Stimulated activated CD8-positive, alpha-beta memory T cell treated with anti-CD3 and anti-CD28 coated beads, Interleukin-15, amount 100 ng/mL, for 24 hours (primary cell): ENCODE data around the gene VEGFD.
A peak's percentile ranks its signal among the peaks of the same experiment; 100 is the strongest.

Experiments
- DNase-seq: peaks from one replicate; pipeline ENCODE4 v3.0.0-alpha.2; 2020; ENCODE audit warnings: low read depth

The VEGFD gene

DNA sequence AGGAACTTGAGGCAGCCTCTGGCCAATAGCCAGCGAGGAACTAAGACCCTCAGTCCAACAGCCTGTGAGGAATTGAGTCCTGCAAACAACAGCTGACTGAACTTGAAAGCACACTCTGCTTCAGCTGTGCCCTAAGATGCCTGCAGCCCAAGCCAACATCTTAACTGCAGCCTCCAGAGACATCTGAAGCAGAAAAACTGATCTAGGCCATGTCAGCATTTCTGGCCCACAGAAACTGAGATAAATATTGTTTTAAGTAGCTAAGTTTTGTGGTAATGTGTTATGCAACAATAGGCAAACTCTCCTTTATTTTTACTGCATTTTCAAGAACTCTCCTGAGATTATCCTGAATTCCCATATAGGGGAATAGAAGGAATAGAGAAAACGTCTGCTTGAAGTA is 24.5 kb downstream of the VEGFD start:
- no peak for DNase-seq

DNA sequence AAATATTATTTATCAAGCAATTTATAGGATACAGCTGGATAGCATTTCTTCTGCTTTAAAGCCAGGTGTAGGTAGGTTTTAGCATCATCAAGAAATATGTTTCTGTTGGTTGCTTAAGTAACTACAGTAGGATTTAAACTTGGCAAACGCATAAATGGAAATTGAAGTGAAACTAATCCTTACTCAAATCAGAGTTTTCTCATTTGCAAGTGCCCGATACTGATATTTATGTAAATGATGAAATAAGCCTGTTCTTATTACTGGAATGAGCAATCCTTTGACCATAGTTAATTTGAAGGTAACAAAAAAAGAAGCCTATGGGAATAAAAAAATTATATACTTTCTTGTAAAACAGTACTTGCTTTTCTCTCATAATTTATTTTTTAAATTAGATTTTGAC is 25.7 kb downstream of the VEGFD start:
- no peak for DNase-seq

GRCh38 chrX:15356444-15356843 is 27.8 kb downstream of the VEGFD start:
- DNase-seq = no peak

- no peak for DNase-seq
Measured at GRCh38 chrX:15350329-15350996, 33.8 kb downstream of the VEGFD start.

- DNase-seq = no peak
Measured at GRCh38 chrX:15349046-15349445, 35.2 kb downstream of the VEGFD start.

DNA sequence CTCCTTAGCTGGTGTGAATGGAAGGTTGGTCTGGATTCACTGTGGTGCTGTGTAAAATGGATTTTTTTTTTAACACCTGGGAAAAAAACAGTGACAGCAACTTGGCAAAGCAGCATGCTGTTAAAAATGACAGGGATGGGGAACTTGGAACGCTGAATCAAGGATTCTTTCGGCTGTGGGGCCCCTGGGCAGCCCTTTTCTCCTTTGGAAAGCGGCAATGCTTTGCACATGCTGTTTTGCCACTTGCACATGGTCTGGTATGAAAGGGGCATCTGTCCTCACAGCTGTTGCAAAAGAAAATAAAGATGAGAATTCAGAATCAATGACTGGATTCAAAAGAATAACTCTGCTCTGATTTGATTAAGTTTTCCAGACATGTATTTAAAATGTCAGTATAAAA is 38.2 kb downstream of the VEGFD start:
- DNase-seq = no peak

DNA sequence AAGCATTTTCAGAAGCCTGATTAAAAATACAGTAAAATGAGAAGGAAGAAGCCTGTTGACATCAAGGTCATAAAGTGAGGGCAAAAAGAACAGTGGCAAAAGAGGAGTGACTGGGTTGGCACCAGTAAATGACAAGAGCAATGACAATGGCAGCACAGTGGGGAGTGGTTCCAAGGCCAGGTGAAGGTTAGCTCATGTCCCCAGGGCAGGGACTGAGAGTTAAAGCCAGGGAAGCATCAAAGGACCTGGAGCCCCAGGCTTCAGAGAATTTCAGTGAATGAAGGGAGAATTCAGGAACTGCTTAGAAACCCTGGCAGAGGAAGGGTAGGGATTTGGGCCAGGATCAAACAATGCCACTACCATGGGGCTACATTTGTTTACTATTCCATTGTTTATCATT is 40.1 kb downstream of the VEGFD start:
- no peak for DNase-seq

- no peak for DNase-seq
Measured at GRCh38 chrX:15343075-15343476, 41.1 kb downstream of the VEGFD start.

- no peak for DNase-seq
Measured at GRCh38 chrX:15340867-15341266, 43.3 kb downstream of the VEGFD start.

DNA sequence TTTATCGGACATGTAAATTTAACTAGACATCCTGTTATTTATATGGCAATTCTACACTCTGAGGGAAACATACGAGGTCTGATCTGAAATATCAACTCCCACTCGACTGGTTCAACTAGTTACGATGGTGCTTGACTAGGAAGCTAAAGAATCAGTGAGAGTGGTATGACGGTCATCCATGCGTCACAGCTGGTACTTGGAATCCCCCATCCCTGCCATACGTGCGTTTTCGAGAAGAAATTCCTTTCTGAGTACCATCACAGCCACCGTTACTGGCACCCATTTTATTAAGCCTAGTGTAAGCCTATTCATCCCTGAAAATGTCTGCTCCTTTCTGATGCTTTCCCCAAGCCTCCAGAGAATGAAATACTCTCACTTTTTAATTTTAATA is 48.2 kb downstream of the VEGFD start:
- DNase-seq = no peak

DNA sequence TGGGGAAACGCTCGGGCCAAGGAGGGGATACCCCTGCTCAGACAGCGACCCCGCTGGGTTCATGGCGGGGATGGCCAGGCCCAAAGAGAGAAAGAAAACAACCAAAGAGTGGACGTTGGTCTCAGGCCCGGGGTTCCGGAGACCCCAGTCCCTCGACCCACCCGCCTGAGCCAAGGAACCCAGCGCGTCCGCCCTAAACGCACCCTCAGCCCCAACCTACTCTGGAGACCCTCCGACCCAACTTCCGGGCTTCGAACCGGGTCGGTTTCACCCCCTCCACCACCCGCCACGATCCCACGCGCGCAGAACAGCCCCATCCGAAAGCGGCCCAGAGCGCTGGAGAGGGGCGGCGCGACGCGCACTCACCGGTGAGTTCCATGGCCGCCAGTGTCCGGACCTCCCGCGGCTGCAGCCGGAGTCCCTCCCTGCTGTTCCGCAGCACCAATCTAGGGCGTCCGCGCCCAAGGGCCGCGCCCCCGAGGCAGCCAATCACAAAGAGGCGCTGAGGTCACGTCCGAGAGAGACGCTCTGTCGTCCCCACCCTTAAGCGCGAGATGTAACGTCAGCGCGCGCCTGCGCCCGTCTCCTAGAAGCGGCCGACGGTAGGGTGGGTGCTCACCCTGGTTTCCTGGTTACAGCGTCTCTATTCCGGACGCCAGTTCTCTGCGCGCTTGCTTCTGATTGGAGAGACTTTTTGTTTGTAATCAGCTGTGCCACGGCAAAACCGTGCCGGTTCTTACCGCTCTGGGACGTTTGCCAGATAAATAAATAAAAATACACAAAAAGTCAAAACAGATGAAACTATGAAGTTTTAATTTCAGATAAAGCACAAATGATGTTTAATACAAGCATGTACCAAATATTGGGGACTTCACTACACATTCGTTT is 48.8 kb downstream of the VEGFD start, which contains the start of gene PIGA:
Gene PIGA (minus strand): TSS at position 389 of the 888 bp plus-strand sequence. CDS start 3,593 bp downstream, outside the sequence.
- peak; percentile 65 for DNase-seq

- DNase-seq = no peak
Measured at GRCh38 chrX:15334561-15334960, 49.7 kb downstream of the VEGFD start.

- no peak for DNase-seq
Measured at GRCh38 chrX:15328821-15329220, 55.4 kb downstream of the VEGFD start.

DNA sequence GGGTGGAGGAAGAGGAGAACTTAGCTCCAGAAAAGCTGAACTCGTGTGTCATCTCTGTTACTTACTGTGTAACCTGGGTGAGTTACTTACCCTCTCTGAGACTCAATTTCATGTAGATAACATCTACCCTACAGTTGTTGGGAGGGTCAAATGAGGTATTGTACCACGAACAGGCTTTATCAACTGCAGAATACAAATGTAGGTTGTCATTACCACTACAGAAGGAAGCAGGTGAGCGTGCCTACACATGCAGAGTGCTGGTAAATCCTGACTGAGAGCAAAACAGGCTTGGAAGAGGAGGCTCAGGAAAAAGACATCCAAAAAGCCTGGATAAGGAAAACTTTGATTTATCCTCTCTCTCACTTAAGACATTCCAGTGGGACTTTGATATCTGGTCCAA is 56.1 kb downstream of the VEGFD start:
- DNase-seq = no peak

GRCh38 chrX:15322472-15322871 is 61.7 kb downstream of the VEGFD start:
- DNase-seq = no peak

DNA sequence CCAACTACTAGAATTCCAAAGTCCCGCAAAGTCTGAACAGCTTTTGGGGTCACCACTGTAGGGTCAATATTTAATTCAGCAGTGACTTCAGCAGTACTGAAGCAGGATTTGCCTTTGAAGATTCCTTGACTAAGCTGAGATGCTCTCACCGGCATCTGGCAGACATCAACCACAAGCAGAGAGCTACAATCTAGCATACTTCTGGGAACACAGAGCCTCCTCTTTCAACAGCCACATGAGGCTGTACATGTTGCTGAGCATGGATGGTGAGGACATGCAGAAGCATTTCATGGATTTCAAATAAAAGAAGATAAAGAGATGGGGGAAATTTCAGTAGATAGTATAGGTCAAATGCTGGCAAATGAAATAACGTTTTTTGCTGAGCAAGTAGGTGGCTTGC is 62.1 kb downstream of the VEGFD start:
- DNase-seq = no peak

- no peak for DNase-seq
Measured at GRCh38 chrX:15321447-15321846, 62.8 kb downstream of the VEGFD start.

- no peak for DNase-seq
Measured at GRCh38 chrX:15320297-15320696, 63.9 kb downstream of the VEGFD start.

DNA sequence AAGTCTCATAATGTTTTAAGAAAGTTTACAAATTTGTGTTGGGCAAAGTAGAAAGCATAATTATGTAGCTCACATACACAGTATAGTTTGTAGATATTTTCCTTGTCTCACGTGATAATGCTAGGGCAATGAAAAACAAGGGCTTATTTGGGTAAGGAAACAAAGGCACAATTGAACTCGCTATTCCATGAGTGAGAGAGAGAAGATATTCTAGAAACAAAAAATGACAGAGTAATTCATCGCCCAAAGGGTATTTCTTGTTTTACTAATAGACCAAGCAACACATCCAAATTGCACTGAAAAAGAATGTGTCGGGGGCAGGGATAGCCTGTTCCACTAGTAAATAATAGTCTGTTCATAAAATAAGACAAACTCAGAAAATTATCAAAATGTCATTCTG is 65.1 kb downstream of the VEGFD start:
- no peak for DNase-seq

- DNase-seq = no peak
Measured at GRCh38 chrX:15315509-15315908, 68.7 kb downstream of the VEGFD start, which contains the start of gene ASB11. TSS of gene ASB11 (minus strand) at chrX:15315640. CDS start at chrX:15315605, 35 bp downstream.

DNA sequence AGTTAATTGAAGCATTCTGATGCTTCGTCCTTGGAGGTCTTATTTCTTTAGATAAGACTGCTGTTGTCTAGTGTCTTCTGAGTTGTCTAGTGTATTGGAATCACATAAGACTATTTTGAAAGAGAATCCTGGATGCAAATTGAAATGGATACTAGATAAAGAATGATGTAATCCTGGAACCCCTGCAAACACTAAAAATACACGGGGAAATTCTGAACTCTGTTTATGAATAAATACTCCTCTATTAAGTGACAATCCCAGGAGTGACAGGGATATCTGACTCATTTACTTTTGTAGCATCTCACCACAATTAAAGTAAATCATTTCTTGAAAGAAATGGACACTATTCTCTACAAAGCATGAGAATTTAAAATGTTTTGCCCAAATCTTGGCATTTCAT is 69.7 kb downstream of the VEGFD start:
- no peak for DNase-seq

DNA sequence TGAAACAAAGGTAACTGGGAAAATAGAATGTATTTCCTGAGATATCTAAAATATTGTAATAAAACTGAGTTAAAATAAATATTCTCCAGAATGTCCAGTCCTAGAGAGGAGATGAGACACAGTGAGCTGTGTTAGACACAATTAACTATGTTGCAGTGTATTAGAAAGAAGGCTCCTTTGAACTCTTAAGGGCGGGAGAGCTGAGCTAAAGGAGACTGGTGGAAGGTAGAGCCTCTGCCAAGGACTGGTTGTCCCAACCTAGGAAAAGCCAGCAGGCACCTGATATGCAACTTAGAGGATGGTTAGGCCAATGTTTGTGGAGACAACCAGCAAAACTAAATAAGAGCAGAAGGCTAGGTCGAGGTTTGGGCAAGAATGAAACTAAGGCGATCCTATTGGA is 73.1 kb downstream of the VEGFD start:
- no peak for DNase-seq

DNA sequence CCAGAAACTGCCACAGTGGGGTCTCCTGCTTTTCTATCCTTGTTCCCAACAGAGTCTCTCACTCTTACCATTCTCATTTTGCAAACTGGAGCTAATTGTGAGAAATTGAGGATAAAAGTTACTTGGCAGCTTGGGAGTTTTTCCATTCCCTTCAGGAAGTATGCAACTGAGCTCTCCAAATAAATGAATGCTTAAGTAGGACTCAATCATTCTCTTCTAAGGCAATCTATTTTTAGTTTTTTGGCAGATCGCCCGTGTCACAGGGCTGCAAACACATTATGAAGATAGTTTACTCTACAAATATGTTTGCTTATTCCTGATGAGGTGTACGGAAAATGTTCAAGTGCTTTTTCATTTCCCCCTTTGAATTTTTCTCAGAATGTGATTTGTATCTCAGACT is 74.1 kb downstream of the VEGFD start:
- no peak for DNase-seq
